Activated CD8-positive, alpha-beta T cell treated with anti-CD3 and anti-CD28 coated beads, Interleukin-2, amount 10 ng/mL, durations not matched to agents 7 days and 5 days (primary cell): ENCODE measurements around the gene TMEM82. TPM values are rescaled to one million over a fixed set of nuclear protein-coding genes. Genes with fewer than 3 reads are reported as not detected.

Experiments
- ATAC-seq: fragments of 150-1000 bp; cut with Tn5 transposase; one replicate; pipeline ENCODE4 v1.10.0; 2021; ENCODE audit warnings: moderate library complexity
- CTCF ChIA-PET: fragments of 350-600 bp; sonication (Branson Sonifier 250); formaldehyde crosslinking; loops from one replicate; lab custom pipeline; 2021; ENCODE audit warnings: antibody characterized with exemption; lab: Charles Lee
- POLR2A ChIA-PET: fragments of 350-600 bp; sonication (Branson Sonifier 250); formaldehyde crosslinking; loops from one replicate; lab custom pipeline; 2021; ENCODE audit warnings: antibody characterized with exemption; lab: Charles Lee
- DNase-seq: peaks from one replicate; pipeline ENCODE4 v3.0.0-alpha.2; 2020
- H3K27ac Mint-ChIP-seq: one replicate; pipeline ENCODE4 v1.8.0; 2021; ENCODE audit warnings: mild to moderate bottlenecking, mixed read lengths
- H3K27me3 Mint-ChIP-seq: one replicate; pipeline ENCODE4 v1.8.0; 2021; ENCODE audit warnings: low read depth, mixed read lengths
- H3K36me3 Mint-ChIP-seq: one replicate; pipeline ENCODE4 v1.8.0; 2021; ENCODE audit warnings: low read depth, mixed read lengths
- H3K4me1 Mint-ChIP-seq: one replicate; pipeline ENCODE4 v1.8.0; 2021; ENCODE audit warnings: low read depth, mixed read lengths
- H3K4me3 Mint-ChIP-seq: one replicate; pipeline ENCODE4 v1.8.0; 2021; ENCODE audit warnings: mild to moderate bottlenecking, mixed read lengths
- H3K9me3 Mint-ChIP-seq: one replicate; pipeline ENCODE4 v1.8.0; 2022; ENCODE audit warnings: mixed read lengths; ENCODE audit not compliant: insufficient read depth
- total RNA-seq, 2 experiments: library from RNA; stranded (reverse); gene quantifications; one replicate each; pipeline ENCODE4 v1.2.3, GENCODE V29; 2021

The TMEM82 gene
- total RNA-seq, 2 experiments from 2014 or later, result not detected

DNA sequence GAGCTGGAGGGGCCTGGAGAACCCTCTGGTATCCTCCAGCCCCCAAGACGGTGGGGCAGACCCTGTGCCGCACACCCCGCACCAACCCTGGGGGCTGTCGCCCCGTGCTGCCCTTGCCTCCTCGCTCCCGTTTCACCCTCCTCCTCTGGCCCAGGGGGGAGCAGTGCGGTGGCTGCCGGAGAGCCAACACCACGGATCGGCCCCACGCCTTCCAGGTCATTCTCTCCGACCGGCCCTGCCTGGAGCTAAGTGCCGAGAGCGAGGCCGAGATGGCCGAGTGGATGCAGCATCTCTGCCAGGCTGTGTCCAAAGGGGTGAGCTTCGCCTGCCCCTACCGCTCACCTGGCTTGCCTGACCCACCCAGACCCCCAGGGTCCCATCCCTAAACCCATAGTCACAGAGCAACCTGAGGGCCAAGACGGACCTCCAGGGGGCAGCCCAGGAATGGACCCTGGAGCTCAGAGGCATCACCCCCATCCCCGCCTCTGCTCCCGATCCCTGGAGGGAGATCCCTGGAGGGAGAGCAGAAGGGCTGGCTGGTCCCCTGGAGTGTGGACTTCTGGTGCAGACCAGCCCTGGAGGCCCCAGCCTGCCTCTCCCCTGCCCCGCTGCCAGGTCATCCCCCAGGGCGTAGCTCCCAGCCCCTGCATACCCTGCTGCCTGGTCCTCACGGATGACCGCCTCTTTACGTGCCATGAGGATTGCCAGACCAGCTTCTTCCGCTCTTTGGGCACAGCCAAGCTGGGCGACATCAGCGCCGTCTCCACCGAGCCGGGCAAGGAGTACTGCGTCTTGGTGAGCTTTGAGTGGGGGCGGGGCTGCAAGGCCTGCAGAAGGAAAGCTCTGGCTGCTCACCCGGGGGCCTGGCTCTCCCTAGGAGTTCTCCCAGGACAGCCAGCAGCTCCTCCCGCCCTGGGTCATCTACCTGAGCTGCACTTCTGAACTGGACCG is 10.3 kb upstream of the TMEM82 start:
- DNase-seq, result no peak
- Mint-ChIP-seq H3K4me1 (no peaks in the 10 kb centered on the region), H3K9me3 (no peaks in the 10 kb centered on the region), H3K27me3 (no peaks in the 10 kb centered on the region), H3K27ac (no peak overlapping the region), H3K4me3 (no peak overlapping the region), H3K36me3 (peaks cover 13% of the 10 kb centered on the region)
- POLR2A ChIA-PET, result no interaction called here
- CTCF ChIA-PET, result interaction anchor here (1.1 kb wide), 1 partner anchor 9 kb away, joined by 4 read pairs; no protein-coding TSS in a partner anchor
- no peak for ATAC-seq

DNA sequence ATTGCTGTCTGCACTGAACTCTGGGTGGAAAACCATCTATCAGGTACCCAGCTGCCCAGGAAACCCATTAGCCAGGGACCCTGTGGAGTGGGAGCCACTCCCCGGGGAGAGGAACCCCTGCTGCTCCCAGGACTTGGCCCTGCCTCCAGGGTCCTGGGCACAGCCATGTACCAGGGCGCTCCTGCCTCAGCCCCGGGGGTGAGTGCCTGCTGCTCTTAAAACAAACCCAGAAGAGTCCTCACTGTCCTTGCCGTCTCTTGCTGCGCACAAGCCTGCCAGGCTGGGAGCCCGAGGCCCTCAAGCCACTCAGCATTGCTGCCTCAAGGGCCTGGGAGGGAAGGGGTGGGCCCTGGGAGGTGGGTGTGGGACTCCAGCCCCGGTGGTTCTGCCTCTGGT is 9.6 kb upstream of the TMEM82 start:
- ChIA-PET POLR2A (no interaction called here), CTCF (no interaction called here)
- H3K4me3 Mint-ChIP-seq, result no peak overlapping the region
- H3K27me3 Mint-ChIP-seq, result no peaks in the 10 kb centered on the region
- peaks cover 12% of the 10 kb centered on the region for H3K36me3 Mint-ChIP-seq
- no peaks in the 10 kb centered on the region for H3K4me1 Mint-ChIP-seq
- DNase-seq, result no peak
- no peak for ATAC-seq
- no peak overlapping the region for H3K27ac Mint-ChIP-seq
- no peaks in the 10 kb centered on the region for H3K9me3 Mint-ChIP-seq

DNA sequence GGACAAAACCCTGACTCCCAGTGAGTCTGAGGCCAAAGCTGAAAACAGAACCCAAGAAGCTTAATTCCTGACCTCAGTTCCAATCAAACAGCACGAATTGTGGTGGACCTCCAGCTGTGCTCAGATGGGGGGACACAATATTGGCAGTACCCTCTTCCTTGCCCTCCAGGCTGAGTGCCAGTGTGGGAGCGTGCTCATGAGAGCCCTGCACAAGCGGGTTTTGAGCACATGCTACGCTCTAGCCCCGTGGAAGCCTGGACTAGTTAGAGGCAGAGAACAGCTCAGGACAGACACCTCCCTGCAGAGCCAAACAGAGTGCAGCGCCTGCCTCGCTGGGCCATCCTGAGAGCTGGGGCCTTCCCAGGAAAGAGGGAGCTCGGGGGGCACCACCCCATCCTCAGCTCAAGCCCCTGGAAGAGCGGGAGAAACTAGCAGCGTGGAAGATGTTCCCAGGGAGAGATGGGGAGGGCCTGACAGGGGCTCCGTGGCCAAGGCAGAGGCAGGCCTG is 9.0 kb upstream of the TMEM82 start:
- H3K36me3 Mint-ChIP-seq, result peaks cover 9% of the 10 kb centered on the region
- ChIA-PET CTCF (no interaction called here), POLR2A (no interaction called here)
- DNase-seq, result no peak
- no peak for ATAC-seq
- H3K27ac Mint-ChIP-seq, result no peak overlapping the region
- no peaks in the 10 kb centered on the region for H3K4me1 Mint-ChIP-seq
- H3K9me3 Mint-ChIP-seq, result no peaks in the 10 kb centered on the region
- no peak overlapping the region for H3K4me3 Mint-ChIP-seq
- H3K27me3 Mint-ChIP-seq, result no peaks in the 10 kb centered on the region

DNA sequence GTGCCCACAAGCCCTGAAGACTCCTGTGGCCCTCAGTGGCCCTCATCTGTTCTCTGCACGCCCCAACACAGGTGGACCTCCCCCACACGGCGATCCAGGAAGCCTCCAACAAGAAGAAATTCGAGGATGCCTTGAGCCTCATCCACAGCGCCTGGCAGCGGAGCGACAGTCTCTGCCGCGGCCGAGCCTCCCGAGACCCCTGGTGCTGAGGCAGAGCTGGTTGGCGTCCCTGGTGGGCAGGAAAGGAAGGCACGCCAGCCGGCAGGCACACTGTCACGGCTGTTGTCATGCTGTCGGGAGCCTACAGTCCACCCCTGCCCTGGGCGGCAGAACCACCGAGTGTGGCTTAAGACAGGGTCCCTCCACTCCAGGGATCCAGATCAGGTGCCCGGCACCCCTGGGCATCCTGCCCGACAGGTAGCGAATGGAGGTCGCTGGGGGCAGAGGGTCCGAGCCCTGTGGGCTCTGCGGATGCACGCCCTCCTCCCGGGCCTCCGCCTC is 8.5 kb upstream of the TMEM82 start:
- CTCF ChIA-PET, result no interaction called here

DNA sequence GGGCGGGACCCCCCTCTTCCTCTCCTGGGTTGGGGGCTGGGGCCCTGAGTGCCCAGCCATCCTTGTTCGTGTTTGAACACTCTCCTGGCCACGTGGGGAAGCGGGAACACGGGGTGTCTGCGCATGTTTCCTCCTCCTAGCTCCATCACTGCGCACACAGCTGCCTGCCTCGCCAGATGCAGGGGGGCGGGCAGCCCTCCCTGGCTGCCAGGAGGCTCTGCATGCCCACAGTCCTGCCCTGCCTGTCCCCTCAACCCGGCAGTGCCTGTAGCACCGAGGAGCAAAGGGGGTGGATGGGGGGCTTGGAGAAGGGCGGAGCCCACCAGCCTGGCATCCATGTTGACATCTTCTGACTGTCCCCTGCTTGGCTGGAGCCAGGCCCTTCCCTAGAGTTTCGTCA is 8.0 kb upstream of the TMEM82 start:
- Mint-ChIP-seq H3K27ac (no peak overlapping the region), H3K36me3 (peaks cover 9% of the 10 kb centered on the region), H3K4me3 (no peak overlapping the region), H3K27me3 (no peaks in the 10 kb centered on the region), H3K9me3 (no peaks in the 10 kb centered on the region), H3K4me1 (no peaks in the 10 kb centered on the region)
- CTCF ChIA-PET, result no interaction called here
- no peak for ATAC-seq
- POLR2A ChIA-PET, result no interaction called here
- no peak for DNase-seq

More for the DNA sequence above, 8.5 kb upstream of the TMEM82 start:
- no peaks in the 10 kb centered on the region for H3K9me3 Mint-ChIP-seq
- H3K27ac Mint-ChIP-seq, result no peak overlapping the region
- no peaks in the 10 kb centered on the region for H3K4me1 Mint-ChIP-seq
- DNase-seq (no peak), ATAC-seq (no peak)
- H3K4me3 Mint-ChIP-seq, result no peak overlapping the region
- H3K36me3 Mint-ChIP-seq, result peaks cover 9% of the 10 kb centered on the region
- POLR2A ChIA-PET, result no interaction called here
- H3K27me3 Mint-ChIP-seq, result no peaks in the 10 kb centered on the region

DNA sequence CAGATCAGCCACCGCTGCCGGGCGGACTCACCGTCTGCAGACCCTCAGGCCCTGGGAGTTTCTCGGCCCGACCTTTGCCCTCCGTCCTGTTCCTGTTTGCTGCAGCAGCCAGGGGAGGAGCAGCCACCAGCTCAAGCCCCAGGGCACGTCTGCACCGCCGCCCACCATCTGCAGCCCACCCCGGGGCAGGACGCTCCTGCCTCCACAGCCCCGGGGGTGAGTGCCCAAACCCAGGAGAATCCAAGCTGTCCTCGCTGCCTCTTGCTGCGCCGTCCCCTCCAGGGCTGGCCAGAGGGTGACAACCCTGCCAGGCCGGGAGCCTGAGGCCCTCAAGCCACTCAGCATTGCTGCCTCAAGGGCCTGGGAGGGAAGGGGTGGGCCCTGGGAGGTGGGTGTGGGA is 7.4 kb upstream of the TMEM82 start:
- no peak overlapping the region for H3K4me3 Mint-ChIP-seq
- POLR2A ChIA-PET, result no interaction called here
- H3K27me3 Mint-ChIP-seq, result no peaks in the 10 kb centered on the region
- ATAC-seq (no peak), DNase-seq (no peak)
- no peaks in the 10 kb centered on the region for H3K4me1 Mint-ChIP-seq
- no peak overlapping the region for H3K27ac Mint-ChIP-seq
- H3K36me3 Mint-ChIP-seq, result peaks cover 4% of the 10 kb centered on the region
- H3K9me3 Mint-ChIP-seq, result no peaks in the 10 kb centered on the region
- CTCF ChIA-PET, result no interaction called here

DNA sequence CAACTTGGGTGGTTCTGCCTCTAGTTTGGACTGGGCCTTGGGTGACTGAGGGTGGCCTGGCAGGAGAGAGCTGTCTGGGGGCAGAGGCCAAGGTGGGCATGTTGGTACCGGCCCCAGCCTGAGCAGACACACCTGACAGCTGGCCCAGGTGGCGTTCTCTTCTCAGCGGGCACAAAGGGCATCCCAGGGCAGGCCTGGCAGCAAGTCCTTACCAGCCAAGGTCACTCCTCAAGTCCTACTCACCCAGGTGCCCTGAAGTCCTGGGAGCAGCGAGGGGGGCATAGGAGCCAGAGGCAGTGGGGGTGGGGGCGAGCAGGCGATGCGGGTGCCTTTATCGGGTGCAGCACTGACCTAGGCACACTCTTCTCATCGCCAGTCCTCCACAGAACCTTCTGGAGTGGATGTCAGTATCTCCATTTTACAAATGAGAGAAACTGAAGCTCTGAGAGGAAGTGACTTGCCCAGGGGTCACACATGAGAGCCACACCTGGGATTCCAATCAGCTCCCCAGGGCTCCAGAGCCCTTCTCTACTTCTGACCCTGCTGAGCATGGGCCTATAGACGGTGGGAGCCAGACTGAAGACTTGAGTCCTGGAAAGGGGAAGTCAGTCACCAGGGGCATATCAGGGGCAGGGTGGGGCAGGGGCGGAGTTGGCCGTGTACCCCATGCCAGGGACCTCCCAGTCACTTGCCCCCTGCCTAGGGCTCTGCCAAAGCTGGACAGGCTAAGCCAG is 6.8 kb upstream of the TMEM82 start:
- Mint-ChIP-seq H3K9me3 (no peaks in the 10 kb centered on the region), H3K27me3 (no peaks in the 10 kb centered on the region), H3K4me1 (no peaks in the 10 kb centered on the region), H3K4me3 (no peak overlapping the region), H3K27ac (no peak overlapping the region), H3K36me3 (peaks cover 4% of the 10 kb centered on the region)
- ChIA-PET CTCF (no interaction called here), POLR2A (no interaction called here)
- DNase-seq, result no peak
- ATAC-seq, result no peak

DNA sequence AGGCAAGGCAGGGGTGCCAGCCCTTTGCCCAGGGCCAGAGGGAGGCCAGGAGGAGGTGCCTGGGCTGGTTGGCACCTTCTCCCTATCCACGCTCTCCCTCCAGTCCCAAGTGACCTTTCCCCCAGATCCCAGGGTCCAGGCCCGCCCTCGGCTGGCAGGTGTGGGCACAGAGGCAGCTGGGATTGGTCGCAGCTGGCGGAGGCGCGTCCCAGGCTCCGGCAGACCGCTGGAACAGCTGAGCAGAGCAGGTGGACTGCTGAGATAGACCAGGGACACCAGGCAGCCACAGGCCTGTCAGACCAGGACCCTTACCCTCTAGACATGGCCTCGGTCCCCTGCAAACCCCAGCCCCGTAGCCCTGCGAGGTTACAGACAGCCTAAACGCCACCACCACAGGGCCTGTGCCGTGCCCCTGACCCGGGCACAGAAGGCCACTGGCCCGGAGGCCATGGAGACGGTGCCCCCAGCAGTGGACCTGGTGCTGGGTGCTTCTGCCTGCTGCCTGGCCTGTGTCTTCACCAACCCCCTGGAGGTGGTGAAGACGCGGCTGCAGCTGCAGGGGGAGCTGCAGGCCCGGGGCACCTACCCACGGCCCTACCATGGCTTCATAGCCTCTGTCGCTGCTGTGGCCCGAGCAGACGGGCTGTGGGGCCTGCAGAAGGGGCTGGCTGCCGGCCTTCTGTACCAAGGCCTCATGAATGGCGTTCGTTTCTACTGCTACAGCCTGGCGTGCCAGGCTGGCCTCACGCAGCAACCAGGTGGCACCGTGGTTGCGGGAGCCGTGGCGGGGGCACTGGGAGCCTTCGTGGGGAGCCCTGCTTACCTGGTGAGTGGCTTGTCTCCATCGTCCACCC is 6.0 kb upstream of the TMEM82 start, which contains the start of gene SLC25A34:
SLC25A34 (plus strand) TSS at position 221 of the 854 bp plus-strand sequence; CDS start at position 449, 228 bp downstream.
- Mint-ChIP-seq H3K36me3 (peaks cover 4% of the 10 kb centered on the region), H3K9me3 (no peaks in the 10 kb centered on the region), H3K4me3 (no peak within 1 kb of the TSS), H3K27ac (no peak within 1 kb of the TSS), H3K27me3 (no peaks in the 10 kb centered on the region), H3K4me1 (peaks cover 3% of the 10 kb centered on the region)
- ChIA-PET CTCF (no interaction called here), POLR2A (interaction anchor here (0.7 kb wide), 1 partner anchor 12 kb away, joined by 3 read pairs; no protein-coding TSS in a partner anchor)
- no peak for ATAC-seq
- no peak for DNase-seq

DNA sequence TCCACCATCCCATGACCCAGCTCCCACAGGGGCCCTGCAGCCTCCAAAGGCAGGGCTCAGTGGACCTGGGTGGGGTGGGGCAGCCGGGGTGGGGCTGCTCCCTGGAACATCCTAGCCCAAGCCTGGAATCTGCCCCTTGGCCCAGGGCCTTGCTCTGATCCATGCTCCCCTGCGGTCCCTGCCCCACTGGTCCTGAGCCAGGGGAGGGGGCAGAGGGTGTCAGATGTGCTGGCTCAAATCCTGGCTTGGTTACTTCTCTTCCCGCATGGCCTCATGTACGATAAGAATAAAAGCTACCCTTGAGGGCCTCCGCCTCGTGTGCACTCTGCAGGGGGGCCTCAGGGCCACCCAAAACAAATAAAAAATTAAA is 5.4 kb upstream of the TMEM82 start:
- H3K4me1 Mint-ChIP-seq, result peaks cover 7% of the 10 kb centered on the region
- H3K27me3 Mint-ChIP-seq, result no peaks in the 10 kb centered on the region
- ChIA-PET CTCF (no interaction called here), POLR2A (interaction anchor here (0.7 kb wide), 1 partner anchor 11 kb away, joined by 3 read pairs; no protein-coding TSS in a partner anchor)
- ATAC-seq (no peak), DNase-seq (no peak)
- no peak overlapping the region for H3K4me3 Mint-ChIP-seq
- peaks cover 3% of the 10 kb centered on the region for H3K36me3 Mint-ChIP-seq
- no peak overlapping the region for H3K27ac Mint-ChIP-seq
- H3K9me3 Mint-ChIP-seq, result no peaks in the 10 kb centered on the region

DNA sequence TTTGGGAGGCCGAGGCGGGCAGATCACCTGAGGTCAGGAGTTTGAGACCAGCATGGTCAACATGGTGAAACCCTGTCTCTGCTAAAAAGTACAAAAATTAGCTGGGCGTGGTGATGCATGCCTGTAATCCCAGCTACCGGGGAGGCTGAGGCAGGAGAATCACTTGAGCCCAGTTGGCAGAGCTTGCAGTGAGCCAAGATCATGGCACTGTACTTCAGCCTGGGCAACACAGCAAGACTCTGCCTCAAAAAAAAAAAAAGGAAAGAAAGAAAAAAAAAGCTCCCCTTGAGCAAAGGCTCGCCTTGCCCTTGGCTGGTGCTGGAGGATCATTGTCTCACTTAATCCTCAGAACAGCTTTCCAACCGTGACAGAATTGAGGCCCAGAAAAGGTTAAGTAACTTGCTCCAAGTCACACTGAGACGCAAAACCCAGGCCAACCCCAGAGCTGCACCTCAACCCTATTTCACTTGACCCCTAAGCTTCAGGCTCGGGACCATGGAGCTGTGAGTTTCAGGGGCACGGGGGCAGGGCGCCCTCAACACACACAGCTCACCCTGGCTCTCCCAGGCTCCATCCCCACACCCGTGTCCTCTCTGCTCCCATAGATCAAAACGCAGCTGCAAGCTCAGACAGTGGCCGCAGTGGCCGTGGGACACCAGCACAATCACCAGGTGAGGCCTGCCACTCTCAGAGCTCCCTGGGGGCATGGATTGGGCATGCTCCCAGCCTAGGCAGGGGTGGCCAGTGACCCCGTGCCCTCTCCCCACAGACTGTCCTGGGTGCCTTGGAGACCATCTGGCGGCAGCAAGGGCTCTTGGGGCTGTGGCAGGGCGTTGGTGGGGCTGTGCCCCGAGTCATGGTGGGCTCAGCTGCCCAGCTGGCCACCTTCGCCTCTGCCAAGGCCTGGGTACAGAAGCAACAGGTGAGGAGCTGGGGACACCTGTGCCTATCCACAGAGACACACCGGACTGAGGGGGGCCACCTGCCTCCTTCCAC is 4.7 kb upstream of the TMEM82 start:
- CTCF ChIA-PET, result interaction anchor here (0.8 kb wide), 1 partner anchor 121 kb away, joined by 3 read pairs; no protein-coding TSS in a partner anchor
- DNase-seq (no peak), ATAC-seq (no peak)
- H3K9me3 Mint-ChIP-seq, result no peaks in the 10 kb centered on the region
- H3K27me3 Mint-ChIP-seq, result no peaks in the 10 kb centered on the region
- H3K36me3 Mint-ChIP-seq, result peaks cover 3% of the 10 kb centered on the region
- peaks cover 7% of the 10 kb centered on the region for H3K4me1 Mint-ChIP-seq
- no peak overlapping the region for H3K4me3 Mint-ChIP-seq
- peak overlapping the region; percentile 14 for H3K27ac Mint-ChIP-seq
- POLR2A ChIA-PET, result interaction anchor here (0.7 kb wide), 1 partner anchor 10 kb away, joined by 3 read pairs; no protein-coding TSS in a partner anchor
